ENCODE measurements around the gene WDR82.

GRCh38 chr3:52249683-52250082 is 28.8 kb downstream of the WDR82 start:
- TF ChIP-seq GATA2 (IDR thresholded peaks at IDR 0.05; ENCODE audit: low read depth, low read length): no peak
- no peak for TF ChIP-seq GATA3 (IDR thresholded peaks at IDR 0.05; ENCODE audit: low read depth, low read length)

Measured in SH-SY5Y (cell line).